22Rv1 (cell line): ENCODE data around the gene LYAR.
"Not testable (repeated sequence)": the region's sequence is repeated elsewhere in the genome, so short reads cannot be mapped to it uniquely, and the experiment has no call there.

Experiments used
- H3K27ac ChIP-seq: fragments of 450-650 bp; 2 replicates; pipeline ENCODE4 v1.5.1; 2017
- ZFX ChIP-seq: fragments of 450-650 bp; IDR thresholded peaks from 2 replicates; pipeline ENCODE4 v1.6.1; 2017; ENCODE audit warnings: antibody characterized with exemption, borderline replicate concordance
- TF ChIP-seq, protein P1 (sequence below): fragments of 450-650 bp; IDR thresholded peaks from 2 replicates; pipeline ENCODE4 v1.5.1; 2017; ENCODE audit warnings: mild to moderate bottlenecking

LYAR gene

DNA sequence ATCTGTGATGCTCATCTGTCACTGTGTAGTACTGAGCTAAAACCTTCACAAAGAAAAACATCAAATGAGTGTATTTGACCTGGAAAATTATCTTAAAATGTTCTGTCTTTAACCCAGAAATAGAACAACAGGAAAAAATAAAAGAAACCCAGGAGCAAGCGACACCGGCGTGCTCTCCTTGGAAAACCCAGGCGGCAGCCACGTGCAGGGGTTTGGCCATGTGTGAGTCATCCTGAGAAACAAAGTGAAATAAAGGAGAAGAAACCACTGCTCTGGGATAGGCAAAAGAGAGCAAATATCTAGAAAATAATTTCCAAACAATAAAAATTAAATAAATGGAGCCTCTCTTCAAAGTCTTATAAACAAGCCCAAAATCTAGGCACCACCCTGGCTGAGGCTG lies 22.0 kb downstream of the LYAR start:
- TF ChIP-seq, protein P1, sequence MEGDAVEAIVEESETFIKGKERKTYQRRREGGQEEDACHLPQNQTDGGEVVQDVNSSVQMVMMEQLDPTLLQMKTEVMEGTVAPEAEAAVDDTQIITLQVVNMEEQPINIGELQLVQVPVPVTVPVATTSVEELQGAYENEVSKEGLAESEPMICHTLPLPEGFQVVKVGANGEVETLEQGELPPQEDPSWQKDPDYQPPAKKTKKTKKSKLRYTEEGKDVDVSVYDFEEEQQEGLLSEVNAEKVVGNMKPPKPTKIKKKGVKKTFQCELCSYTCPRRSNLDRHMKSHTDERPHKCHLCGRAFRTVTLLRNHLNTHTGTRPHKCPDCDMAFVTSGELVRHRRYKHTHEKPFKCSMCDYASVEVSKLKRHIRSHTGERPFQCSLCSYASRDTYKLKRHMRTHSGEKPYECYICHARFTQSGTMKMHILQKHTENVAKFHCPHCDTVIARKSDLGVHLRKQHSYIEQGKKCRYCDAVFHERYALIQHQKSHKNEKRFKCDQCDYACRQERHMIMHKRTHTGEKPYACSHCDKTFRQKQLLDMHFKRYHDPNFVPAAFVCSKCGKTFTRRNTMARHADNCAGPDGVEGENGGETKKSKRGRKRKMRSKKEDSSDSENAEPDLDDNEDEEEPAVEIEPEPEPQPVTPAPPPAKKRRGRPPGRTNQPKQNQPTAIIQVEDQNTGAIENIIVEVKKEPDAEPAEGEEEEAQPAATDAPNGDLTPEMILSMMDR, result no peak
- no peak overlapping the region for H3K27ac ChIP-seq

DNA sequence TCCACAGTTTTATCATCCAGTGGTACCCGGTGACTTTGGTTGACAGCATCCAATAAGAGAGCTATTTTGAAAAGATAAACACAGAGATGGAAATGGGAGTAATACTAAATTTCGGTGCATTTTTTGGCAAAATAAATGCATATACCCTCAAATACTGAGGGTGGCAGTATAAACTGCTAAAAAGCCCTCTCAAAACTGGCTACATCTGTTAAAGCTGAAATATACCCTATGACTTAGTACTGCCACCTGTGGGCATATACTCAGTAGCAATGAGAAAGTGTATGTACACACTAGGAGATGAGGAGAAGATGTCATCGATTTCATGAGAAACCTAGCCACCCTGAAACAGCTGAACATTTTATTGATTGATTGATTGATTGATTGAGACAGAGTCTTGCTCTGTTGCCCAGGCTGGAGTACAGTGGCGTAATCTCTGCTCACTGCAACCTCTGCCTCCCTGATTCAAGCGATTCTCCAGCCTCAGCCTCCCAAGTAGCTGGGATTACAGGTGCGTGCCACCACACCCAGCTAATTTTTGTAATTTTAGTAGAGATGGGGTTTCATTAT lies 29.7 kb downstream of the LYAR start:
- H3K27ac ChIP-seq, result no peak overlapping the region
- TF ChIP-seq, protein P1, result peak; percentile 28
- no peak for TF ChIP-seq ZFX

DNA sequence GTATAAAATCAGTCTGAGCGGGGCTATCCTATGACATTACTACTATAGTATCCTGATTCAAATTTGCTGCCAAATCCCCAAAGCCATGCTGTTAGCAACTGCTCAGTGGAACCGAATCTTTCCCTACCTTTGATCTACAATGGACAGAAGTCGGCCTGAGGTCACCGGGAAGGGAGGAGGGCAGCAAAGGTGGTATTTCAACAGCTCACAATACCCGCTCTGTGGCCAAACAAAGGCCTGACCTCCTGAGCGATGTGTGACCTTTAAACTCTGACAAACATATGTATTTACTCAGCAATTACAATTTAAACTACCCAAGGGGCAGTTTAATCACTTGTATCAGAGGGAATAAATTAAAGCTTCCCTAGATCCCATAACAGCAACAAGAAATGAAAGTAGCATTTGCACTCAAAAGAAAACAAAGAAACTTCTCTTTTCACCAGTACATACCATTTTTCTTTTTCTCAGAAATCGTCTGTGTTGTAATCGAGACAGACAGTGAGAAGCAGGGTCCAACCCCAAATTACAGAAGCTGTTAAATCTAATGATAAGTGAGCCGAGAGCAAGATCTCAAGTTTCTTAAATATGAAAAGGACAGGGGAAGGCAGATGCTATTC lies 30.4 kb downstream of the LYAR start:
- no peak overlapping the region for H3K27ac ChIP-seq
- TF ChIP-seq, protein P1, result no peak
- no peak for TF ChIP-seq ZFX

DNA sequence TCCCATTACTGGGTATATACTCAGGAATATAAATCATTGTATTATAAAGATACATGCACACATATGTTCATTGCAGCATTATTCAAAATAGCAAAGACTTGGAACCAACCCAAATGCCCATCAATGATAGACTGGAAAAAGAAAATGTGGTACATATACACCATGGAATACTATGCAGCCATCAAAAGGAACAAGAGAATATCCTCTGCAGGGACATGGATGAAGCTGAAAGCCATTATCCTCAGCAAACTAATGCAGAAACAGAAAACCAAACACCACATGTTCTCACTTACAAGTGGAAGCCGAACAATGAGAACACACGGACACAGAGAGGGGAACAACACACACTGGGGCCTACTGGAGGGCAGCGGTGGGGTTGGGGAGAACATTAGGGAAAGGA lies 32.2 kb downstream of the LYAR start:
- H3K27ac ChIP-seq, result not testable (repeated sequence)

DNA sequence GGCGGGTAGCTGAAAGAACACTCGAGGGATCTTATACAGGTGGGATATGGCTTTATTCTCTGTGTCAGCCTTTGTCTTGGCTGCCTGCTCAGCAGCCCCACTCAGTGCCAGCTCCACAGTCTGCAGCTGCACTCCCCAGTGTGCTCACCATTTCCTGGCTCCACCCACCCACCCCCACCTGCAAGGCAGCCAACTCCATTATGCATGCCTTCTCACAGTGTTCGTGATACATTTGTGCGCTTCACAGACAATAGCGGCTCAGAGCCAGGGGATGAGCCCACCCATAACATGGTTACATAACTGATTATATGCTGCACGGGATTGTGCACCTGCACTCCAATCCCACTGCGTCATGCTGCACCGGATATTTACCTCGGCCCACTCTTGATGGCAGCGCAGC lies 33.2 kb downstream of the LYAR start:
- no peak overlapping the region for H3K27ac ChIP-seq
- TF ChIP-seq, protein P1, result no peak
- TF ChIP-seq ZFX, result no peak

DNA sequence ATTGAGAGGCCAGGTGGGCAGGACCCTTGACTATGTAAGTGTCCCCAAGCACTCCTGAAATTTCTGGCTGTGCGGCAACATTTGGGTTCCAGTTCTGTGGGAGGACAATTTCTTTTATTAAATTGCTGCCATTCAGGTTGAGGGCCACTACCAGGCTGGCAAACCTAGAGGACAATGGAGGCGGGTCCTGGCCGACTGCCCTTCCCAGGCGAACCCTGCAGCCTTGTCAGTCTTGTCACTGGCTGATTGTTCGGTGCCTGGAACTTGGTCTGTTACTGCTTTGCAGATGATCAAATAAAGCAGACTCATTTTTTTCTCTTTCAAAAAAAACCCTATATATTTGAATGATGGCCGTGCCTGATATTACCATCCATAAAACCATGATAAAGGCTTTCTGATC lies 35.3 kb downstream of the LYAR start:
- H3K27ac ChIP-seq, result no peak overlapping the region
- TF ChIP-seq, protein P1, result no peak
- TF ChIP-seq ZFX, result no peak

DNA sequence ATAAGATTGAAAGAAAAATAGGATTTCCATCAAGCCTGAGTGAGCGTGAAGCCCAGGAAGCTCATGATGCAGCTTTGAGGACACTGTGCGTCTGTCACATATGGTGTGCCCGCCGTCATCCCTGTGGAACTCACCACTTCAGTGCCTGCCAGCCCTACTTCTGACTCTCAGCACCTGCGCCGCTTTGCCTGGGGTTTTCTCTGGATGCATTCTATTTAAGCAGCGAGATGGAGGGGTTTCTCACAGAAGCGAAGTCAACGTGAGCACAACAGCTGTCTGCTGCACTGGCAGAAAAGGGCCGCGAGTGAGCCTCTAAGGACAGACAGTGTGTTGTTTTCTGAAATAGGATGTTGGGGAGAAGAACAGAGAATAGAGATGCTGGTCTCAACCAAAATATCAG lies 35.8 kb downstream of the LYAR start:
- no peak overlapping the region for H3K27ac ChIP-seq
- TF ChIP-seq, protein P1, result no peak
- no peak for TF ChIP-seq ZFX

DNA sequence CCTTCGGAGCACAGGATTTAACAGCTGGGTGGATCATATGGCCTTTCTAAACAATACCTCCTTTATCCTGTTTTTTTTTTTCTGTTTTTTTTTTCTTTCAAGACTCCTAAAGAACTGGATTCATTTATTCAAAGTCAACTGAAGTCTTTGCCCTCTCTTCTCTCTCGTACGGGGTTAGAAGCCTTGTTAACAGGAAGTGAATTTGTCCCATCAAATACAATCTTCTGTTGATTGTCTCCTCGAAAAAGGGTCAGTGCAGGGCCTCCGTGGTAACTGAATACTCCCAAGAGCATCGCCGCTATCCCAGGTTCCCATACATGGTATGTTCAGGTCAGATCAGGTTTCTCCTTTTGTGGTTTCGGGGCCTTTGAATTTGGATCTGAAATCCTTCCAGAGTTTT lies 40.1 kb downstream of the LYAR start:
- TF ChIP-seq ZFX, result no peak
- TF ChIP-seq, protein P1, result no peak
- no peak overlapping the region for H3K27ac ChIP-seq

DNA sequence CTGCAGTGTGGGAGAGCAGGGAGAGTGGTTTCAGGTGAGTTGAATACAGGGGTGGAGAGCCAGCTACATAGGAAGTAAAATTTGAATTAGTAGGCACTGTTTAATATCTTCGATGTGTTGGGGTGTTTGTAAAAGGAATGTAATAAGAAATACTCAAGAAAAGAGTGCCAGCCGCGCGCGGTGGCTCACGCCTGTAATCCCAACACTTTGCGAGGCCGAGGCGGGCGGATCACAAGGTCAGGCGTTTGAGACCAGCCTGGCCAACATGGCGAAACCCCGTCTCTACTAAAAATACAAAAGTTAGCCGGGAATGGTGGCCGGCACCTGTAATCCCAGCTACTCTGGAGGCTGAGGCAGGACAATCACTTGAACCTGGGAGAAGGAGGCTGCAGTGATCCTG lies 40.6 kb downstream of the LYAR start:
- H3K27ac ChIP-seq, result not testable (repeated sequence)
